NCI-H748 (cell line): Measurements from ENCODE around the gene ETS1.

Experiments used
- DNase-seq: peaks from one replicate; lab custom pipeline; 2025; ENCODE audit not compliant: unreplicated experiment; lab: John Stamatoyannopoulos, UW

Gene ETS1

GRCh38 chr11:128521682-128522054, 65.7 kb downstream of the ETS1 start:
- DNase-seq = peak; percentile 50

DNA sequence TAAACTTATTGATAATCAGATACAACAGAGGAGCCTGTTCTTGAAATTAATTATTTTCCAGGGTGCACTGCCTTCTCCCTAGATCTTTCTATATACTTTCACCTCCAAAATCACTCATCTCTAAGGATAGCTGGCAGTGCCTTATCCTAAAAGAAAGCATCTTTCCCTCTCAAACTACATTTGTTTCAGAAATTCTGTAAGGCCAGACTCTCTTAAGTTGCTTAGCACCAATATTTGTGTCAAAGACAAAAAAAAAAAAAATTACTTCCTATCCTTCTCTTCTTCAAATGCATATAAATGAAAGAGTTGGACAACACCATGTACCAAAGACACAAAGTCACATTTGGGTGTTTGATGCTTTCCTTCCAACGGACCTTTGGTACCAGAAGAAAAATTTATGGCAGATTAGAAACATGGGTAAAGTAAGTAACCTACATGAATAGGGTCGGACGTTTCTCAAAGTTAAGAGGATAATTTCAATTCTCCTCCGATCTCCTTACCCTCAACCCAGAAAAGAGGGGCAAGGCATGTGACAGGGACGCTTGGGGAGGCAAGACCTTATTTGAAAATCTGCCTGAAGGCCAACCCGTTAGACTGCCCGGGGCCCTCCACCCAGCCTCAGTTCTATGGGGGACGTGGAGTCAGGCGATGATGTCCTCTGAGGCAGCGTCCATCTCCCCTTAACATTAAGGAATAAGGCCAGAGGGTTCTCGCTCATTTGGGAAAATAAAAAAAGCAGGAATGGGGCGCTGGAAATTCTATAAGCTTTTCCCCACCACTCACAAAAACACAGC, 66.3 kb downstream of the ETS1 start:
- peak; percentile 17 for DNase-seq

- DNase-seq = peak; percentile 22
Measured at GRCh38 chr11:128520206-128520887, 67.0 kb downstream of the ETS1 start.

- no peak for DNase-seq
Measured at GRCh38 chr11:128519338-128519737, 68.0 kb downstream of the ETS1 start.

DNA sequence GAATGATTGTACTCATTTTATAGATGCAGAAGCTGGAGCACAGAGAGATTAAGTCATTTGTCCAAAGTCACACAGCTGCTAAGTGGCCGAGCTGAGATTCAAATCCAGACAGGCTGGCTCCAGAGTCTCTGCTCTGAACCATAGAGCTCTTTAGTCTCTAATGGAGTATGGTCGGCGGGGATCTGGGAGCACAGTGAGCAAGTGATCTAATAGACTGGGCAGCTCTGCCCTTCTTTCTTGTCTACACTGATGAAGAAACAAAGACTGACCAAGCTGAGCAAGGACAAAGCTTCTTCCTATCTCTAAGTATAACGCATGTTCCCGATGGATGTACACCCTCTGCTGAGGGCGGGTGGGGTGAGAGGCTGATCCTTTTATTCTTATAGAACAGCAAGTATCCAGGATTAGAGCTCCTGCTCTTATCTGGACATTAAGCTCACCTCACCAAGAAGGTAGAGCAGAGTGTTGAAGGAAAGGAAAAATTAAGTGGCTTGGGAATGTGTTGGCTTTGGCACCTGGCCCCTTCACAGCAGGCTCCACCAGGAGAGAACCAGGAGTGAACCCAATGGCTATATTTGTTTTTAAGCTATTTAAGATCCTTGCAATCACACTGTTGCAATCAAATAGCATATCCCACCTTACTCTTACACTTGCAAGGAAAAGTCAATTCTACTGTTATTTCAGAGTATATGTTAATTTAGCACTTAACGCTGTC, 68.7 kb downstream of the ETS1 start:
- DNase-seq = peak; percentile 20

DNA sequence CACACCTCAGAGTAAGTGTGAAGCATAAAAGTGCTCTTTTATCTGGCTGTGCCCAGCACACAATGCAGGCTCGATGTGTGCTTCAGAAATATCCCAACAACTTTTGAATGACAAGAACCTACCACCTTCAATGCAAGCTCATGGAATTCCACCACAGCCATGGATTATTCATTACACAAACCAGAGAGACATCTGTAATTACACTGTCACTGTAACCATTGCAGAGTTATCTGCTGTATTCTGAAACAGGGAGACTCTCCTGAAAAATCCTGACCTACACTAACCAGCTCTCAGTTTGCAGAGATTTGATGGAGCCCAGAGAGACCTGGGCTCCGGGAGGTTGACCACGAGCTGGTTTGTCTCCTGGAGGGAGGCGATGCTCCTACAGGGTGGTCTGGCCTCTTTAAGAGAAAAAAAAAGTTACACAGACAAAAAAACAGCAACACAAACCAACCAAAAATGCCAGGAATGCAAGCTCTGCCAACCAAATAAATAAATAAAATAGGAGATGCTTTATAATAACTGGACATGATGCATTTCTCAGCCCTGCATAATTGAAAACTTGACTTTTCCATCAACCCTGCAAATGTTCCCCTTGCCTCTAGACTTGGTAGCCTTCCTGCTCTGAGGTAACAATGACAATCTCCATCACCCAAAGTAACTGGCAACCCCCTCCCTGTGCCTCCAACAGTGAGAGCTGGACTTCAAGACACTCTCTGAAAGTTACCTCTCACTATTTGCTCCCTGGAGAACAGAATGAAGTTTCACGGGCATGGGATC, 69.7 kb downstream of the ETS1 start:
- DNase-seq = no peak

DNA sequence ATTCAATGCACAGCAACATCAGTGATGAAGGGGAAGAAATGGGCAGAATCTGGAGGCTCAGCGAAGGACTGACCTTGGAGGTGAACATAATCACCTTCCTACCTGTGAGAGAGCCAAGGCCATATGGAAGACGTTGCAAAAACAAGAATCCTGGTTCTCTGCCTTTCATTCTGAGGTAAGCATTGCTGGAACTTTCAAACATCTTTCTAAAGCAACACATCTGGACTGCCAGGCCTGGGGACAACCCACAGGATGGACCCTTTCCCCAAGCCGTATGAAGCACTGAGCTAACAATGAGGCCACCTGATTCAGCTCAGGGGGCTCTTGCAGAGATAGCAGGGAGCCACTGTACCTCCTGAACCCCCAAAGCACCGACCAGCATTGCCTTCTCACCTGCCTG, 70.5 kb downstream of the ETS1 start:
- DNase-seq = no peak

GRCh38 chr11:128515826-128516778, 71.3 kb downstream of the ETS1 start:
- DNase-seq = no peak

GRCh38 chr11:128515086-128515485, 72.3 kb downstream of the ETS1 start:
- no peak for DNase-seq

DNA sequence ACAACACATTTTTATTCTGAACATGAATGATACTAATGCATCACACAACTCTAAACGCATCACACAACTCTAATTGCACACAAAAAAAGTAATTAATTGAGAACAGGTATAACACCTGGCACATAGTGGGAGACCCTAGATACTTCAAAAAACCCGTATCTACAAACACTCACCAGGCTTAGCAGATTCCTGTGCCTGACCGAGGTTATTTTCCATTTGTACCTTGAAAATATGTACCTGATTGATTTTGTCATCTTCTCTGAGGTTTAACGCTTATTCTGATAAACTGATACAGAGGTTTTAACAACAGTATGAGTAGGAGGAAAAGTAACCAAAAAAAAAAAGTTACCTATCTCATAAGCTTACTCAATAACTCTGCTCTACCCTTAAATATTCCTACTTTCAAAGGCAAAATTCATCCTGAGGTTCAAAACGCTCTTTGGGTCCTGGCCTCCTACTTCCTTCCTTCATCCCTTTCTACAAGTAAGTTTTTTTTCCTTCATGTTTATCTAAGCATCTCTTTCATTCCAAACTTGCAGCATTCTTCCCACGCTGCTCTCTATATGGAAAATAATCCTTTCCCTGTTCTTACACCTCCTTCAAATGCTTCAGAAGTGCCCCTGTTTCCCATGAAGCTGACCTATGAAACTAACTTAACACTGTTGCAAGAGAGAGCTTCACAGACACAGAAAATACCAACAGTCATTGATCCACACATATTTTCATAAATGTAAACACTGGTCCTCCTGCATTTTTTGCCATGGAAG, 73.3 kb downstream of the ETS1 start:
- no peak for DNase-seq

- no peak for DNase-seq
Measured at GRCh38 chr11:128512474-128512996, 74.8 kb downstream of the ETS1 start.

DNA sequence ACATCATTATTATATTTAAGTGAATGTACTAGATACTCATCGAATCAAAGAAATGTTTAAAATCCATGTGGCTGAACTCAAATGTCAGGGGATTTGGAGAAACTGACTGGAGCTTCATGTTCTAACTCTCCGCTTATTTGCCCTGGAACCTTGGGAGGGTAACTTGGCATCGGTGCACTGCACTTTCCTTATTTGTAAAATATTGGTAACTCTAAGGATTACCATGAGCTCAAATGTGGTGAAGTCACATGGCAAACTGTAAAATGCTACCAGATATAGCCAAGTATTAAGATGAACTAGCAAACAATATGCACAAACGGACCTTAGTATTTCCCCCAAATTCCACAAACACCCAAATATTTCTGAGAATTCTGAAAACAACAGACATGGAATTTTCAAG, 75.6 kb downstream of the ETS1 start:
- no peak for DNase-seq

- DNase-seq = no peak
Measured at GRCh38 chr11:128509621-128510389, 77.6 kb downstream of the ETS1 start.

- no peak for DNase-seq
Measured at GRCh38 chr11:128508770-128509510, 78.4 kb downstream of the ETS1 start.

DNA sequence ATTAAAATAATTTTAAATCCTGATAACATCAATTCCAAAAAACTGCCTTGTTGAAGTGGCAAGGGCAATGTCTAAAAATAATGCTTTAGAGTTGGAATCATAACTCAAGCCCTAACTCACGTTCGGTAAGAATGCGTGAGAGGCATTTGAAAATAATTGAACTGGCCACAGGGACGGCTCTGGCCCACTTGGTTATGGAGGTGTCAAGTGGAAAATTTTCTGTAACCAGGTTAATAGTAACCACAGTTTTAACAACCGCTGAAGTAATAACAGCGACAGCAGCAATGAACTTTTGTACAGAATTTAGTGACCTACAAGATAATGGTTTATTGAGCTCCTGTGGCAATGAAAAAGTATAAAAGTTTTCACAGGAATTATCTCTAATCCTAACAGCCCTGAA, 79.4 kb downstream of the ETS1 start:
- no peak for DNase-seq

DNA sequence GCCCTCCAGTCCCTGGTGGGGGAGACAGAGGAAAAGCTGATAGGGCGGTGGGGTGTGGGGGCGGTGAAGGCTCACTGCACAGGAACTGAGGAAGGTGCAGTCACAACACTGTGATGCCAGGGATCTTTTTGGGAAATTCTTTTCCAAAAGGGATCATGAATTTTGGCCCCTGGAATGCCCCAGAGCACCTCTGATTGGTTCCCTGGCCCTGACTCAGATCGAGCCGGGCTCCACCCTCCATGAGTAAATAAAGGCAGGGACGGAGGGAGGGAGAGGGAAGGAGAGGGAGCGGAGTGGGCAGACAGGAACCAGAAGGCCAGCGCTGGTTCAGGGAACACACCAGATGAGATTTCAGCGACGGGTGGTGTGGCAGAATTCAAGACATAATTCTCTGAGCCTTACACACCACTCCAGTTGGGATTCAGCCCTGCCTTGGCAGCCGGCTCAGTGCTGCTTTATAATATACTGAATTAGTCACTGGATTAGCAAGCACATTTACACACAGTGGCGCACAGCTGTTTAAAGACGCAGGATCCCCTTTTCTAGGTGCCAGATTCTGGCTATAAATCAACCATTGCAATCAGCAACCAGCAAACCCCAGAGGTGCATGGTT, 80.3 kb downstream of the ETS1 start:
- DNase-seq = peak; percentile 13

DNA sequence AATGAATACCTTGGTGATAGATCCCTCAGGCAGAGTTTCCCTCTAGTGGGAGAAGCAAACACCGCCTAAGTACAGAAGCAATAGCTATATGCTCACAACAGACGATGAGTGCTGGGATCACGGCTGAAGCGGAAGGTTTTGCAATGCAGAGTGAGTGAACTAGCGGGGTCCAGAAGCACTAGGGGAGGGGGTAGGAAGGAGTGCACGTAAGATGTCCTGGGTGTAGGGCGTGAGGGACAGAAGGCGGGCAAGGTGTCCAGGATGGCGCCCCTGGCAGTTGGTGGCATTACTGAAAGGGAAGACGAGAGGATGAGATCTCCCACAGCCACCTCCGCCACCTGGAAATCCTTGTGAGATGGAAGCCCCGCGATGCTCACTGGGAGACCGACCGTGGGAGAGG, 81.0 kb downstream of the ETS1 start:
- no peak for DNase-seq
